Stimulated activated CD8-positive, alpha-beta memory T cell treated with anti-CD3 and anti-CD28 coated beads, Interleukin-4, amount 100 ng/mL, for 24 hours (primary cell): Measurements from ENCODE around the gene ELAPOR2.
"Not testable (repeated sequence)": the region's sequence is repeated elsewhere in the genome, so short reads cannot be mapped to it uniquely, and the experiment has no call there.

ENCODE experiments used
- DNase-seq: peaks from one replicate; pipeline ENCODE4 v3.0.0-alpha.2; 2020; ENCODE audit warnings: low read depth

Gene ELAPOR2

GRCh38 chr7:87041586-87041985 is 17.9 kb downstream of the ELAPOR2 start:
- not testable (repeated sequence) for DNase-seq

GRCh38 chr7:87039691-87040299 is 19.7 kb downstream of the ELAPOR2 start:
- peak; percentile 19 for DNase-seq

- DNase-seq: no peak
Observed at GRCh38 chr7:87038993-87039690, 20.3 kb downstream of the ELAPOR2 start.

GRCh38 chr7:87036985-87037384 is 22.5 kb downstream of the ELAPOR2 start:
- no peak for DNase-seq

- no peak for DNase-seq
Observed at GRCh38 chr7:87032604-87033339, 26.7 kb downstream of the ELAPOR2 start.

GRCh38 chr7:87029078-87029477 is 30.4 kb downstream of the ELAPOR2 start:
- DNase-seq: no peak

GRCh38 chr7:87028636-87029035 is 30.8 kb downstream of the ELAPOR2 start:
- DNase-seq: no peak

GRCh38 chr7:87027900-87028299 is 31.6 kb downstream of the ELAPOR2 start:
- no peak for DNase-seq

GRCh38 chr7:87021285-87021684 is 38.2 kb downstream of the ELAPOR2 start:
- DNase-seq: no peak

- DNase-seq: no peak
Observed at GRCh38 chr7:87016606-87017005, 42.8 kb downstream of the ELAPOR2 start.

GRCh38 chr7:87013840-87014190 is 45.6 kb downstream of the ELAPOR2 start:
- DNase-seq: no peak

GRCh38 chr7:87013136-87013839 is 46.2 kb downstream of the ELAPOR2 start:
- no peak for DNase-seq
